ENCODE data around the gene SLC15A4.

- TF ChIP-seq CTCF (IDR thresholded peaks at IDR 0.05) (no peak), POLR2A (IDR thresholded peaks at IDR 0.05; ENCODE audit: low read depth) (no peak), POLR2AphosphoS5 (IDR thresholded peaks at IDR 0.05) (no peak)
These were observed 392 bp downstream of the SLC15A4 start for GRCh38 chr12:128823216-128823915.
